Hepatic stellate cell (primary cell): ENCODE results near the gene AWAT2.
A peak's percentile ranks its signal among the peaks of the same experiment; 100 is the strongest.

Experiments used
- DNase-seq: peaks from one replicate; pipeline ENCODE4 v3.0.0; 2011; ENCODE audit warnings: low spot score

The AWAT2 gene, protein sequence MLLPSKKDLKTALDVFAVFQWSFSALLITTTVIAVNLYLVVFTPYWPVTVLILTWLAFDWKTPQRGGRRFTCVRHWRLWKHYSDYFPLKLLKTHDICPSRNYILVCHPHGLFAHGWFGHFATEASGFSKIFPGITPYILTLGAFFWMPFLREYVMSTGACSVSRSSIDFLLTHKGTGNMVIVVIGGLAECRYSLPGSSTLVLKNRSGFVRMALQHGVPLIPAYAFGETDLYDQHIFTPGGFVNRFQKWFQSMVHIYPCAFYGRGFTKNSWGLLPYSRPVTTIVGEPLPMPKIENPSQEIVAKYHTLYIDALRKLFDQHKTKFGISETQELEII

DNA sequence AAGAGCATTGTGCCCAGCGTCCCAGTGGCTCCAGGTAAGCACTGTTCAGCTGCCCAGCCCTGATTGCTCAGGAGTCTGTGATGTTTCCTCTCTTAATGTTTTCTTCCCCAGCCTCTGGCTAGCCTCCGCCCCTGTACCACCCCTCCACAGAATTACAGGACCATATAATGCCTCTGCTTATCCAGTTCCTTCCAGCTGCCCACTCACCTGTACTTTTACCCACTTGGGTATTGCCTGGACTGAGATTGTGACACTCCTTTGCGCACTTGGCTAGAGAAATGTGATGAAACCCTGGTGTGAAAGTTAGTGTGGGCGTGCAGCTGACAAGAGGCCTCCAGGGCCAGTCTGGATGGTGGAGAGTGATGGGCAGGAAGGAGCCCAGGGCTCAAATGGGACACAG, at the start of gene AWAT2:
TSS of gene AWAT2 (minus strand) at position 14 of the 400 bp plus-strand sequence. CDS start at position 8, 6 bp downstream.
- no peak for DNase-seq

DNA sequence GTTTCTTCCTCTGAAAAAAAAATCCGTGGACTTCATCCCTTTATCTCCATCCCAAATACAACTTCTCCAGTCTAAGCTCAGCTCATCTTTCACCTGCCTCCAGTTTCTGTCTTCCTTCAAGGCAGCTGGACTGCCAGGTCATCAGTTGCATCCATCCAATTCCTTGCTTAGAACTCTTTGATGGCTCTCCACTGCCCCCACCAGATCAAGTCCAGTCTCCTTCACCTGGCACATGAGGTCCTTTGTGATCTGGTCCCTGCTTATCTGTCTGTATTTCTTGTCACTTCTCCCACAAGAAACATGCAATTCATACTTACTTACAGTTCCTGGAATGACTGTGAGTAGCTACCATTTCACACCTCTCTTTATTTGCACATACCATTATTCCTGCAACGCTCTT, 46.3 kb upstream of the AWAT2 start:
- peak; percentile 20 for DNase-seq

DNA sequence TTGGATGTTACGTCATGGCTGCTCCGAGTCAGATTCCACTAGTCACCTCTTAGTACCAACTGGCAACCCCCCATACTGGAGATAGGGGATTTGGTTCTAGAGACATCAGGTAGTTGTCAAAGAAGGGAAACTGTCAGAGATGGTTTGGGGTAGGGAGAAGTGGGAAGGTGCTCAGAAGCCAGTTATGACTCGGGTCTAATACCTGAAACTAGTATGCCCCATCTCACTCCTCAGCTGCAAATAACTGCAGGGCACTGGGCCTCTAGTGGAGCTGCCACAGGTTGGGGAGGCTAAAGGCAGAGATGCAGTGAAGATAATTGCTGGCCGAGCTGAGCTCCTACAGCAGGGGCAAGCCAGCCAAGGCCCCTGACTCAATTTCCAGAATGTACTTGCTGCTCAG, 42.5 kb upstream of the AWAT2 start:
- no peak for DNase-seq

GRCh38 chrX:70089604-70090297, 40.0 kb upstream of the AWAT2 start:
- peak; percentile 41 for DNase-seq

- no peak for DNase-seq
Observed at GRCh38 chrX:70088751-70089150, 39.0 kb upstream of the AWAT2 start.

- DNase-seq: peak; percentile 20
Observed at GRCh38 chrX:70087857-70088630, 38.3 kb upstream of the AWAT2 start.

GRCh38 chrX:70084592-70085240, 35.0 kb upstream of the AWAT2 start:
- no peak for DNase-seq

DNA sequence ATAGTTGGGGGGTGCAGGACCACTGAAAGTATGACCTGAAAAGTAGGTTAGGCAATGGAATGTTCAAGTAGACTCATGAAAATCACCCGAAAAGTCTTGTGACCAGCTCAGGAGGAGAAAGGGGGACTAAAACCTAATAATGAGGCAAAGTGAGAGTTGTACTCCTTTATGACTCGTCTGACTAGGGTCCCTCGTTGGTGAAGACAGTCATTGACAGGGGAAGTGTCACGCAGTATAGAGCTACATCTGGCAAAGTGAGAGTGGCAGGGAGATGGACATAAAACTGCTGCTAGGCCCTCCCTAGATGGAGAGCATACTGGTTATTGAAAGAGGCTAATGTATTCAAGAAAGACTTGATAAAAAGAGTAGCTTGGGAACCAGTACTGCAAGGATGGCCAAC, 33.0 kb upstream of the AWAT2 start:
- no peak for DNase-seq

GRCh38 chrX:70079870-70080269, 30.1 kb upstream of the AWAT2 start:
- no peak for DNase-seq

DNA sequence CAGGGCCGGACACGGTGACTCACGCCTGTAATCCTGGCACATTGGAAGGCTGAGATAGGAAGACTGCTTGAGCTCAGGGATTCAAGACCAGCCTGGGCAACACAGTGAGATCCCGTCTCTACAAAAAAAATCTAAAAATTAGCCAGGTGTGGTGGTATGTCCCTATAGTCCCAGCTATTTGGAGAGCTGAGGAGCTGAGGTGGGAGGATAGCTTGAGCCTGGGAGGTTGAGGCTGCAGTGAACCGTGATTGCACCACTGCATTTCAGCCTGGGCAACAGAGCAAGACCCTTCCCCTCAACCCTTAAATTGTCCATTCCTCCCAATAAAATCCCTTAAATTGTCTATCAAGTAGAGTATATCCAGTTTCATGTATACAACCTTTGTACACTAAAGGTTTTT, 29.6 kb upstream of the AWAT2 start:
- no peak for DNase-seq

- no peak for DNase-seq
Observed at GRCh38 chrX:70066646-70067045, 16.9 kb upstream of the AWAT2 start.

GRCh38 chrX:70062961-70063550, 13.3 kb upstream of the AWAT2 start:
- no peak for DNase-seq

DNA sequence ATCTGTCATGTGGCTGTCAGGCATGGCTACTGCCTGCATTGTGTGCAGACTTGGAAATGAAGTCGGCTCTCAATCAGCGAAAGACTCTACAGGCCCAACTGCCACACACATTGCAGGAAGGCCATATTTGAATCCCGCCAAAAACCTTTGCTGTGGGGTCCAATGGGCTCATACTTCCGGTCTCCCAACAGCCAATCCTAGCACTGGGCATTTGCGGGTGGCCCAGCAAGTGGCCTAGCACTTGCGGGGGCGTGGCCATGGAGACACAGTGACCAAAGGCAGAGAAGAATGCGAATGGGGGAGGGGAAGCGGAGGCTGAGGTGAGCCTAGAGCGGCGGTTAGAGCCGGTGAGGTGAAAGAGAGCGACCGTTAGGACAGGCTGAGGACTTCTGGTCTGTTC, 12.3 kb upstream of the AWAT2 start, which contains the start of gene OTUD6A:
TSS of gene OTUD6A (plus strand) at position 382 of the 400 bp plus-strand sequence. CDS start 68 bp downstream, outside the sequence.
- no peak for DNase-seq

DNA sequence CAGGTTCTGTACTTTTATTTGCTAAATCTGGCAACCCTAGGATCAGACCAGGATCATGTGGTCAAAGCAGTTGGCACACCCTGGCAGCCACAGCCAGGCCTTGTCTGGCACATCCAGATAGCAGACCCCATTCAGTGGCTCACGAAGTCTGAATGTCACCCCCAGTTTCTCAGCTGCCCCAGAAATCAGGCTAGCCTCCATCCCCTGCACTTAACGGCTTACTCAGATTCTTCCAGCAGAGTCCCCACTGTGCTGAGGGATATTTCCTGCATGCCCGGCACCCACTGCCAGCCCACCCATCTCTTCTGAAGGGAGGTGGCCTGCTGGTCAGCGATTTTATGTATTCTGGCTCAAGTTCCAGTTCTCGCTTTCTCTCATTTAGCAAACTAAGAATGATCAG, 4.7 kb upstream of the AWAT2 start:
- DNase-seq: no peak

GRCh38 chrX:70052895-70053615, 3.3 kb upstream of the AWAT2 start:
- no peak for DNase-seq

DNA sequence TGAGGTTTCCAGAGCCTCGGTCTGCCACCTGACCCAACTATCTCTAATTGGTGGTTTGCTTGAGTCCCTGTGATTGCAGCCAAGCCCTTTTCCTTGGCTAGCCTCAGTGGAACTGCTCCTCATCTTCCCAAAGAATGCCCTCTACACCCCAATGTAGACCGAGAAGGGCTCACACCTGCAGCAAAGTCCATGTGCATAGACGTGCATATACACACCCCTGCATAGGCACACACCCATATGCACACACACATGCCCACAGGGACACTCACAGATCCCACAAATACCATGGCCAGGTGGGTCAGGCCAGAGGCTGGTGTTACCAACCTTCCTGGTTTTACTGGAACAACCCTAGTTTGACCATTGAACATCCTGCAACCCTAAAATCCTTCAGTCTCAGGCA, 332 bp downstream of the AWAT2 start:
- DNase-seq: no peak

GRCh38 chrX:70046978-70047377, 2.8 kb downstream of the AWAT2 start:
- DNase-seq: peak; percentile 46

- DNase-seq: peak; percentile 29
Observed at GRCh38 chrX:70044541-70045245, 5.0 kb downstream of the AWAT2 start.

GRCh38 chrX:70043685-70044084, 6.1 kb downstream of the AWAT2 start:
- no peak for DNase-seq
